GM10248 (cell line): Measurements from ENCODE around the gene FBXO33.

ENCODE experiments used
- CTCF ChIA-PET: fragments of 300-600 bp; sonication (Branson Sonifier 250); formaldehyde crosslinking; extraction: SDS; loops from one replicate; lab custom pipeline; 2021; ENCODE audit warnings: antibody characterized with exemption; lab: Yijun Ruan, JAX
- POLR2A ChIA-PET: fragments of 350-650 bp; sonication (Branson Sonifier 250); formaldehyde crosslinking; extraction: SDS; loops from one replicate; lab custom pipeline; 2020; ENCODE audit warnings: antibody characterized with exemption; lab: Yijun Ruan, JAX
- DNase-seq: peaks from one replicate; pipeline ENCODE4 v3.0.0; 2012; ENCODE audit errors: extremely low spot score
- CTCF ChIP-seq: IDR thresholded peaks from 2 replicates; pipeline ENCODE4 v1.5.1; 2012; ENCODE audit warnings: mild to moderate bottlenecking, low read depth; ENCODE audit errors: extremely low read depth, missing control alignments, control extremely low read depth

FBXO33 gene

GRCh38 chr14:39446131-39446744, 14.0 kb upstream of the FBXO33 start:
- DNase-seq: no peak
- ChIA-PET CTCF (interaction anchor here (1.2 to 5.8 kb wide), 4 partner anchors 10 to 23 kb away, joined by 3 to 40 read pairs (median 4); partner anchors contain the start of gene FBXO33), POLR2A (no interaction called here)
- no peak for TF ChIP-seq CTCF

GRCh38 chr14:39442293-39442692, 10.1 kb upstream of the FBXO33 start:
- CTCF ChIA-PET: interaction anchor here (1.2 to 1.7 kb wide), 2 partner anchors 11 to 27 kb away, joined by 6 to 7 read pairs; no protein-coding TSS in a partner anchor
- POLR2A ChIA-PET: no interaction called here
- DNase-seq: no peak
- TF ChIP-seq CTCF: no peak

- TF ChIP-seq CTCF: no peak
- DNase-seq: no peak
- ChIA-PET CTCF (interaction anchor here (0.9 to 1.7 kb wide), 3 partner anchors 11 to 27 kb away, joined by 3 to 7 read pairs (median 6); no protein-coding TSS in a partner anchor), POLR2A (no interaction called here)
Observed at GRCh38 chr14:39441805-39442204, 9.6 kb upstream of the FBXO33 start.

- TF ChIP-seq CTCF: no peak
- ChIA-PET CTCF (interaction anchor here (0.9 to 1.7 kb wide), 3 partner anchors 19 to 30 kb away, joined by 3 to 6 read pairs (median 3); no protein-coding TSS in a partner anchor), POLR2A (no interaction called here)
- DNase-seq: no peak
Observed at GRCh38 chr14:39440975-39441374, 8.7 kb upstream of the FBXO33 start.

GRCh38 chr14:39435241-39435640, 3.0 kb upstream of the FBXO33 start:
- POLR2A ChIA-PET: no interaction called here
- no peak for DNase-seq
- TF ChIP-seq CTCF: no peak
- CTCF ChIA-PET: interaction anchor here (1.4 to 4.4 kb wide), 6 partner anchors 9 to 332 kb away, joined by 3 to 40 read pairs (median 8); partner anchors contain the start of gene SEC23A

- POLR2A ChIA-PET: interaction anchor here (1.1 kb wide), 1 partner anchor 14 kb away, joined by 5 read pairs; no protein-coding TSS in a partner anchor
- DNase-seq: no peak
- CTCF ChIA-PET: interaction anchor here (1.0 to 4.4 kb wide), 5 partner anchors 13 to 332 kb away, joined by 3 to 40 read pairs (median 7); partner anchors contain the start of gene SEC23A
- no peak for TF ChIP-seq CTCF
Observed at GRCh38 chr14:39434401-39434800, 2.2 kb upstream of the FBXO33 start.
